Cardiac fibroblast (primary cell): ENCODE measurements around the gene DHRS7.

Experiments used
- DNase-seq, 2 donors: peaks; one replicate each; pipeline versions ENCODE4 v3.0.0 to v3.0.0-alpha.2; 2010; ENCODE audit warnings: low read depth in 2 of 2
- H3K4me3 ChIP-seq, 2 donors: replicated peaks in 1 of 2; 1 replicate in 1 of 2; 2 replicates in 1 of 2; pipeline ENCODE4 v1.5.1; 2011; ENCODE audit warnings: low read depth in 2 of 2, low read length in 2 of 2, mild to moderate bottlenecking in 2 of 2, moderate library complexity in 1 of 2
- TF ChIP-seq, protein P1 (sequence below): IDR thresholded peaks from one replicate; pipeline ENCODE4 v1.5.1; 2011; ENCODE audit warnings: low read depth, mild to moderate bottlenecking, low read length, inconsistent platforms

Gene DHRS7

GRCh38 chr14:60196291-60196690 lies 31.1 kb upstream of the DHRS7 start:
- no peak for DNase-seq
- no peak overlapping the region for H3K4me3 ChIP-seq
- TF ChIP-seq, protein P1, sequence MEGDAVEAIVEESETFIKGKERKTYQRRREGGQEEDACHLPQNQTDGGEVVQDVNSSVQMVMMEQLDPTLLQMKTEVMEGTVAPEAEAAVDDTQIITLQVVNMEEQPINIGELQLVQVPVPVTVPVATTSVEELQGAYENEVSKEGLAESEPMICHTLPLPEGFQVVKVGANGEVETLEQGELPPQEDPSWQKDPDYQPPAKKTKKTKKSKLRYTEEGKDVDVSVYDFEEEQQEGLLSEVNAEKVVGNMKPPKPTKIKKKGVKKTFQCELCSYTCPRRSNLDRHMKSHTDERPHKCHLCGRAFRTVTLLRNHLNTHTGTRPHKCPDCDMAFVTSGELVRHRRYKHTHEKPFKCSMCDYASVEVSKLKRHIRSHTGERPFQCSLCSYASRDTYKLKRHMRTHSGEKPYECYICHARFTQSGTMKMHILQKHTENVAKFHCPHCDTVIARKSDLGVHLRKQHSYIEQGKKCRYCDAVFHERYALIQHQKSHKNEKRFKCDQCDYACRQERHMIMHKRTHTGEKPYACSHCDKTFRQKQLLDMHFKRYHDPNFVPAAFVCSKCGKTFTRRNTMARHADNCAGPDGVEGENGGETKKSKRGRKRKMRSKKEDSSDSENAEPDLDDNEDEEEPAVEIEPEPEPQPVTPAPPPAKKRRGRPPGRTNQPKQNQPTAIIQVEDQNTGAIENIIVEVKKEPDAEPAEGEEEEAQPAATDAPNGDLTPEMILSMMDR: no peak

DNA sequence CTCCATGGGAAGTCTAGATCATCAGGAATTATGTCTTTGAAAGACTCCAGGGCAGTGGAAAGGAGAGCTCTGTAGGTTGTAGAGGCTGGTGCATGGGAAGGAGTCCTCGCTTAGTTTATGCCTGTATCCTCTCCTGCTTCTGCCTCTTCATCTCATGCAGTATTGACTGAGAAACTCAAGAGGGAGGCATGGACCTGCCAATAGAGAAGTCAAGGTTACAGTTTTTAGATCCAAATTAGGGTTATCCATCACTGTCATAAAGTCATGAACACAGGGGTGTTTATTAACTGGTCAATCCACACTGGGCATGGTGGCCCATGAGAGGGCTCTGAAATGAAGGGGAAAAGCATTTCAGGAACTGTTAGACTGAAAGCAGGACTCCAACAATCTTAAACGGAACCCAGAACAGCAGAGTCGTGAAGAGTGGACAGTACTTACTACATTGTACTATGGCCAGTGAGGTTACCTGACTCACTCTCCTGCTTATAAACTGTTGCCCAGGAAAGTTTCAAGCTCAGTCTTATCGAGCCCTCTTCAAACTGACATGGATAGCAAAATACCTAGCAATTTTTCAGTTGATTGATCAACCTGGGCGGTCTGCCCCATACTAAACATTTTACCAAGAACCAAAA lies 30.1 kb upstream of the DHRS7 start:
- TF ChIP-seq, protein P1: no peak
- no peak overlapping the region for H3K4me3 ChIP-seq
- DNase-seq: peak in 1 of 2 donors; percentile 5

GRCh38 chr14:60189923-60190840 lies 25.0 kb upstream of the DHRS7 start:
- DNase-seq: no peak
- no peak overlapping the region for H3K4me3 ChIP-seq
- TF ChIP-seq, protein P1: no peak

DNA sequence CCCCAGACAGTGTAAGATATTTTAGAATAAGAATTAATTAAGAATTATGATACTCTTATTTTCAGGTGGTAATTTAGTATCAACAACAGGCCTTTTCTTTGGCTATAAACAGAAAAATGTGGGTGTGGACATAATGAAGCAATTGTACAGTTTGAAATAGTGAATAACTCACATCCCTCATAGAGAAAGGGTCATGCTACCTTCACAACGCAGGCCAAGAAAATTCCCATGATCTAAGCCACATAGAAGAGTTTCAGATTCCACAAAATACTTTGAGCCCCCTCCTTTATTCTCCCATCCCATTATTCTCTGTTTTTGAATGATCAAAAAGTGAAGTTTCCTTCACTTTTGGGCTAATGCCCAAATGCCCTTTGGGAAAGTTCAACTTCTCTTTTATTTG lies 23.5 kb upstream of the DHRS7 start:
- H3K4me3 ChIP-seq: no peak overlapping the region
- DNase-seq: no peak
- TF ChIP-seq, protein P1: no peak

- peak; percentile 18 to 22 for DNase-seq
- no peak overlapping the region for H3K4me3 ChIP-seq
- TF ChIP-seq, protein P1: no peak
Observed at GRCh38 chr14:60188115-60188514, 22.9 kb upstream of the DHRS7 start.

DNA sequence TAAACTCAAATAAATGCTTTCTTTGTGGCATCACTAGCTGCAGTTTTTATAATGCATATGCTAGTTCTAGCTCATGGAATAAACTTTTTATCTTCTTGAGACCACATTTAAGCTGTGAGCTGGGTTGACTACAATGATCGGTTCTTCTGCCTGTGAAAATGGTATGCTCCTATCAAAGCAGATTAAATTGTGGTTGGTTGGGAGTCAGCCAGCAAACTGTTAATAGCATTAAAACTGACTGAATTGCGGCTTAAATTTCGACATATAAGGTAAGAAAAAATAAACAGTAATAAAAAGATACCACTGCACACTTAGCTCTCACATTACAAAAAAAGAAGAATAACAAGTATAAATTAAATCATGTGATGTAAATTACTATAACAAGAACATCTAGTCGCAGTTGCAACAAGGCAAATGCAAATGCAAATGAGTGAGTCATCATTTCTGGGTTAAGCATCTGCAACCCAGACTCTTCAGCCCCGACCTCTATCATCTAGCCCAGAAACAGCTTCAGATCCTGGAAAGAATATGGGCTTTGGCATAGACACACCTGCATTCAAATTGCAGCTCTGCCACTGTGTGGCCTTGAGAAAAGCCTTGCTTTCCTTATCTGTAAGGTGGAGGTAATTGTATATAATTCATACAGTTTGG lies 19.8 kb upstream of the DHRS7 start:
- TF ChIP-seq, protein P1: no peak
- H3K4me3 ChIP-seq: no peak overlapping the region
- no peak for DNase-seq
